ENCODE results near the gene INPP5F. TPM values are rescaled to one million over a fixed set of nuclear protein-coding genes. Genes with fewer than 3 reads are reported as not detected.

The INPP5F gene
- total and polyA plus RNA-seq, 2 of the 13 experiments (the other 11 are each of a cell fraction or from before 2014, with no cell fraction given): 12.5 to 15.7 TPM

GRCh38 chr10:119723624-119724023 is 2.2 kb upstream of the INPP5F start (continued):
- TF ChIP-seq KDM5B (CRISPR knock-in tag; IDR thresholded peaks at IDR 0.05; ENCODE audit: borderline replicate concordance) (peak; percentile 29; the same call in 1 of the 2 replicates), RBFOX2 (IDR thresholded peaks at IDR 0.05; ENCODE audit: low read depth, low read length) (peak; percentile 34; the same call in 1 of the 2 replicates), SAP130 (CRISPR knock-in tag; IDR thresholded peaks at IDR 0.05; ENCODE audit: low read depth) (peak; percentile 71), ZNF816 (CRISPR knock-in tag; IDR thresholded peaks at IDR 0.05; ENCODE audit: borderline replicate concordance) (no peak), ZMYM3 (CRISPR knock-in tag; IDR thresholded peaks at IDR 0.05) (0 out of 2 replicates have a peak, but pooled peaks have one; percentile 12), ELF3 (CRISPR knock-in tag; IDR thresholded peaks at IDR 0.05) (peak; percentile 62), FOSL2 (CRISPR knock-in tag; IDR thresholded peaks at IDR 0.05) (no peak), ELF1 (CRISPR knock-in tag; IDR thresholded peaks at IDR 0.05) (peak; percentile 20; the same call in 1 of the 2 replicates), ZNF781 (CRISPR knock-in tag; IDR thresholded peaks at IDR 0.05; ENCODE audit: borderline replicate concordance, not compliant biosample characterization) (peak; percentile 47), MXD4 (CRISPR knock-in tag; IDR thresholded peaks at IDR 0.05) (0 out of 2 replicates have a peak, but pooled peaks have one; percentile 21), YEATS2 (CRISPR knock-in tag; IDR thresholded peaks at IDR 0.05; ENCODE audit: borderline replicate concordance) (no peak), ZNF292 (CRISPR knock-in tag; IDR thresholded peaks at IDR 0.05; ENCODE audit: borderline replicate concordance, low read depth) (peak; percentile 53; the same call in 1 of the 2 replicates), KLF11 (CRISPR knock-in tag; IDR thresholded peaks at IDR 0.05) (0 out of 2 replicates have a peak, but pooled peaks have one; percentile 44), ZNF589 (CRISPR knock-in tag; conservative IDR thresholded peaks at IDR 0.05) (no peak), ZFP1 (CRISPR knock-in tag; IDR thresholded peaks at IDR 0.05) (no peak), RARA (CRISPR knock-in tag; IDR thresholded peaks at IDR 0.05) (peak; percentile 5; the same call in 1 of the 2 replicates), CTCF (CRISPR knock-in tag; IDR thresholded peaks at IDR 0.05) (0 out of 2 replicates have a peak, but pooled peaks have one; percentile 5), ZNF782 (CRISPR knock-in tag; IDR thresholded peaks at IDR 0.05; ENCODE audit: borderline replicate concordance) (no peak), ZBTB37 (CRISPR knock-in tag; IDR thresholded peaks at IDR 0.05) (0 out of 2 replicates have a peak, but pooled peaks have one; percentile 19), HDAC1 (CRISPR knock-in tag; IDR thresholded peaks at IDR 0.05) (0 out of 2 replicates have a peak, but pooled peaks have one; percentile 39), ETV5 (CRISPR knock-in tag; IDR thresholded peaks at IDR 0.05; ENCODE audit: borderline replicate concordance) (0 out of 2 replicates have a peak, but pooled peaks have one; percentile 17), SOX6 (IDR thresholded peaks at IDR 0.05) (no peak), SOX6 (CRISPR knock-in tag; IDR thresholded peaks at IDR 0.05) (peak; percentile 37; the same call in 1 of the 2 replicates), MAX (IDR thresholded peaks at IDR 0.05) (peak; percentile 42; the same call in 1 of the 2 replicates), UBTF (CRISPR knock-in tag; IDR thresholded peaks at IDR 0.05) (peak; percentile 19; the same call in 1 of the 2 replicates), TARDBP (CRISPR knock-in tag; IDR thresholded peaks at IDR 0.05) (0 out of 2 replicates have a peak, but pooled peaks have one; percentile 20), TEAD3 (CRISPR knock-in tag; optimal IDR thresholded peaks at IDR 0.05; ENCODE audit: borderline replicate concordance) (peak; percentile 9)
